GM12878 (cell line): Measurements from ENCODE around the gene GRM5. TPM values are rescaled to one million over a fixed set of nuclear protein-coding genes. Genes with fewer than 3 reads are reported as not detected.

Source experiments
- CEBPB ChIP-seq, 2 experiments: fragments of 150-350 bp in 1 of 2; IDR thresholded peaks; 2 replicates each; pipeline ENCODE4 v1.6.1; 2012 to 2014; ENCODE audit warnings: low read depth in 2 of 2, low read length in 2 of 2, borderline replicate concordance in 1 of 2, inconsistent platforms in 1 of 2
- CHD1 ChIP-seq: IDR thresholded peaks from 2 replicates; pipeline ENCODE4 v1.6.1; 2012; ENCODE audit warnings: low read depth, low read length, improper control_type of control experiment
- CREM ChIP-seq: IDR thresholded peaks from 2 replicates; pipeline ENCODE4 v1.6.1; 2014; ENCODE audit warnings: antibody characterized with exemption, low read depth
- MEF2B ChIP-seq: fragments of 450-650 bp; IDR thresholded peaks from 2 replicates; pipeline ENCODE4 v1.6.1; 2018; ENCODE audit warnings: mild to moderate bottlenecking, moderate library complexity; ENCODE audit not compliant: partially characterized antibody, poor library complexity, severe bottlenecking
- NFIC ChIP-seq: IDR thresholded peaks from 2 replicates; pipeline ENCODE4 v1.6.1; 2012; ENCODE audit warnings: low read depth, mild to moderate bottlenecking, inconsistent platforms, low read length, moderate library complexity
- SIN3A ChIP-seq: IDR thresholded peaks from 2 replicates; pipeline ENCODE4 v1.6.1; 2012; ENCODE audit warnings: low read depth, low read length, improper control_type of control experiment
- ZNF687 ChIP-seq: fragments of 450-650 bp; IDR thresholded peaks from 2 replicates; pipeline ENCODE4 v1.6.1; 2017; ENCODE audit warnings: mild to moderate bottlenecking, moderate library complexity
- polyA plus RNA-seq, 11 experiments: library from polyadenylated mRNA; depleted of rRNA in 4 of 11; unstranded in 6 of 11; stranded (reverse) in 5 of 11; fragments of >200 nt; fragmentation: Nextera tagmentation in 4 of 11; fragmentation: Illumina TruSeq in 1 of 11; extraction: Ambion mirVana in 4 of 11; extraction: Trizol in 1 of 11; gene quantifications; 1 replicate in 1 of 11; 2 replicates in 10 of 11; pipeline versions ENCODE4 v1.2.1 to v1.2.3, GENCODE V29; 2011 to 2016; ENCODE audit warnings: inconsistent platforms in 2 of 11, missing spikeins in 2 of 11, low read depth in 1 of 11
- total RNA-seq, 4 experiments: library from RNA; depleted of rRNA in 3 of 4; stranded (reverse); fragments of >200 nt in 3 of 4; fragmentation: Illumina TruSeq in 1 of 4; extraction: Trizol in 1 of 4; gene quantifications; 2 replicates each; pipeline versions ENCODE4 v1.2.1 to v1.2.3, GENCODE V29; 2013 to 2021
- TF ChIP-seq, protein P1 (sequence below): fragments of 450-650 bp; IDR thresholded peaks from 2 replicates; pipeline ENCODE4 v1.6.1; 2017; ENCODE audit warnings: mild to moderate bottlenecking
- TF ChIP-seq, protein P2 (sequence below): IDR thresholded peaks from 2 replicates; pipeline ENCODE4 v1.6.1; 2011; ENCODE audit warnings: mild to moderate bottlenecking, low read depth, low read length, moderate library complexity; ENCODE audit not compliant: insufficient replicate concordance
- TF ChIP-seq, protein P3 (sequence below): IDR thresholded peaks from 2 replicates; pipeline ENCODE4 v1.6.1; 2012; ENCODE audit warnings: mild to moderate bottlenecking, low read depth, low read length

The GRM5 gene
- total and polyA plus RNA-seq, 10 of the 15 experiments (the other 5 are each of a cell fraction or from before 2014, with no cell fraction given), result not detected

- TF ChIP-seq, protein P1, sequence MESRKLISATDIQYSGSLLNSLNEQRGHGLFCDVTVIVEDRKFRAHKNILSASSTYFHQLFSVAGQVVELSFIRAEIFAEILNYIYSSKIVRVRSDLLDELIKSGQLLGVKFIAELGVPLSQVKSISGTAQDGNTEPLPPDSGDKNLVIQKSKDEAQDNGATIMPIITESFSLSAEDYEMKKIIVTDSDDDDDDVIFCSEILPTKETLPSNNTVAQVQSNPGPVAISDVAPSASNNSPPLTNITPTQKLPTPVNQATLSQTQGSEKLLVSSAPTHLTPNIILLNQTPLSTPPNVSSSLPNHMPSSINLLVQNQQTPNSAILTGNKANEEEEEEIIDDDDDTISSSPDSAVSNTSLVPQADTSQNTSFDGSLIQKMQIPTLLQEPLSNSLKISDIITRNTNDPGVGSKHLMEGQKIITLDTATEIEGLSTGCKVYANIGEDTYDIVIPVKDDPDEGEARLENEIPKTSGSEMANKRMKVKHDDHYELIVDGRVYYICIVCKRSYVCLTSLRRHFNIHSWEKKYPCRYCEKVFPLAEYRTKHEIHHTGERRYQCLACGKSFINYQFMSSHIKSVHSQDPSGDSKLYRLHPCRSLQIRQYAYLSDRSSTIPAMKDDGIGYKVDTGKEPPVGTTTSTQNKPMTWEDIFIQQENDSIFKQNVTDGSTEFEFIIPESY, result no peak
- TF ChIP-seq CEBPB (IDR thresholded peaks at IDR 0.05; ENCODE audit: borderline replicate concordance in 1 of 2, low read depth in 2 of 2, low read length in 2 of 2) (no peak), NFIC (no peak), SIN3A (no peak), ZNF687 (no peak), CREM (no peak), MEF2B (no peak), CHD1 (no peak)
- TF ChIP-seq, protein P2, sequence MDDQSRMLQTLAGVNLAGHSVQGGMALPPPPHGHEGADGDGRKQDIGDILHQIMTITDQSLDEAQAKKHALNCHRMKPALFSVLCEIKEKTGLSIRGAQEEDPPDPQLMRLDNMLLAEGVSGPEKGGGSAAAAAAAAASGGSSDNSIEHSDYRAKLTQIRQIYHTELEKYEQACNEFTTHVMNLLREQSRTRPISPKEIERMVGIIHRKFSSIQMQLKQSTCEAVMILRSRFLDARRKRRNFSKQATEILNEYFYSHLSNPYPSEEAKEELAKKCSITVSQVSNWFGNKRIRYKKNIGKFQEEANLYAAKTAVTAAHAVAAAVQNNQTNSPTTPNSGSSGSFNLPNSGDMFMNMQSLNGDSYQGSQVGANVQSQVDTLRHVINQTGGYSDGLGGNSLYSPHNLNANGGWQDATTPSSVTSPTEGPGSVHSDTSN, result no peak
- TF ChIP-seq, protein P3, sequence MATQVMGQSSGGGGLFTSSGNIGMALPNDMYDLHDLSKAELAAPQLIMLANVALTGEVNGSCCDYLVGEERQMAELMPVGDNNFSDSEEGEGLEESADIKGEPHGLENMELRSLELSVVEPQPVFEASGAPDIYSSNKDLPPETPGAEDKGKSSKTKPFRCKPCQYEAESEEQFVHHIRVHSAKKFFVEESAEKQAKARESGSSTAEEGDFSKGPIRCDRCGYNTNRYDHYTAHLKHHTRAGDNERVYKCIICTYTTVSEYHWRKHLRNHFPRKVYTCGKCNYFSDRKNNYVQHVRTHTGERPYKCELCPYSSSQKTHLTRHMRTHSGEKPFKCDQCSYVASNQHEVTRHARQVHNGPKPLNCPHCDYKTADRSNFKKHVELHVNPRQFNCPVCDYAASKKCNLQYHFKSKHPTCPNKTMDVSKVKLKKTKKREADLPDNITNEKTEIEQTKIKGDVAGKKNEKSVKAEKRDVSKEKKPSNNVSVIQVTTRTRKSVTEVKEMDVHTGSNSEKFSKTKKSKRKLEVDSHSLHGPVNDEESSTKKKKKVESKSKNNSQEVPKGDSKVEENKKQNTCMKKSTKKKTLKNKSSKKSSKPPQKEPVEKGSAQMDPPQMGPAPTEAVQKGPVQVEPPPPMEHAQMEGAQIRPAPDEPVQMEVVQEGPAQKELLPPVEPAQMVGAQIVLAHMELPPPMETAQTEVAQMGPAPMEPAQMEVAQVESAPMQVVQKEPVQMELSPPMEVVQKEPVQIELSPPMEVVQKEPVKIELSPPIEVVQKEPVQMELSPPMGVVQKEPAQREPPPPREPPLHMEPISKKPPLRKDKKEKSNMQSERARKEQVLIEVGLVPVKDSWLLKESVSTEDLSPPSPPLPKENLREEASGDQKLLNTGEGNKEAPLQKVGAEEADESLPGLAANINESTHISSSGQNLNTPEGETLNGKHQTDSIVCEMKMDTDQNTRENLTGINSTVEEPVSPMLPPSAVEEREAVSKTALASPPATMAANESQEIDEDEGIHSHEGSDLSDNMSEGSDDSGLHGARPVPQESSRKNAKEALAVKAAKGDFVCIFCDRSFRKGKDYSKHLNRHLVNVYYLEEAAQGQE, result no peak
Observed at GRCh38 chr11:88521799-88522201, 544.0 kb downstream of the GRM5 start (continued).
